B cell (primary cell): ENCODE measurements around the gene IDNK. TPM values are rescaled to one million over a fixed set of nuclear protein-coding genes. Genes with fewer than 3 reads are reported as not detected.

Source experiments
- ATAC-seq: fragments of 200-7000 bp; cut with Tn5 transposase; one replicate; pipeline ENCODE4 v1.10.0; 2021; ENCODE audit warnings: low read depth, mild to moderate bottlenecking, moderate number of reproducible peaks, moderate library complexity
- CTCF ChIA-PET: fragments of 350-600 bp; sonication (Branson Sonifier 250); formaldehyde crosslinking; loops from one replicate; lab custom pipeline; 2021; ENCODE audit warnings: antibody characterized with exemption, inconsistent platforms; lab: Charles Lee
- POLR2A ChIA-PET: fragments of 350-600 bp; sonication (Branson Sonifier 250); formaldehyde crosslinking; loops from one replicate; lab custom pipeline; 2021; ENCODE audit warnings: antibody characterized with exemption; lab: Charles Lee
- DNase-seq: peaks from one replicate; pipeline ENCODE4 v3.0.0; 2013
- H2AFZ ChIP-seq: 2 replicates; pipeline ENCODE4 v1.6.1; 2012; ENCODE audit warnings: mild to moderate bottlenecking, low read depth, low read length; ENCODE audit not compliant: insufficient read depth, poor library complexity, severe bottlenecking
- H3K27ac ChIP-seq, 2 donors: 1 replicate in 1 of 2; 2 replicates in 1 of 2; pipeline ENCODE4 v1.5.1; 2012 to 2013; ENCODE audit warnings: low read length in 2 of 2, mild to moderate bottlenecking in 2 of 2, moderate library complexity in 1 of 2
- H3K27me3 ChIP-seq, 4 experiments: fragments of 200-600 bp in 1 of 4; sonication (generic) in 1 of 4; replicated peaks in 1 of 4; 1 replicate in 2 of 4; 2 replicates in 2 of 4; pipeline versions ENCODE4 v1.6.1 to v1.7.0; 2013 to 2016; ENCODE audit warnings: low read length in 3 of 4, mild to moderate bottlenecking in 2 of 4, mixed read lengths in 1 of 4, moderate library complexity in 1 of 4; ENCODE audit not compliant: insufficient read depth in 4 of 4, control insufficient read depth in 3 of 4; ENCODE audit errors: control extremely low read depth in 1 of 4
- H3K36me3 ChIP-seq, 2 experiments: replicated peaks in 1 of 2; 1 replicate in 1 of 2; 2 replicates in 1 of 2; pipeline versions ENCODE4 v1.6.1 to v1.7.1; 2013; ENCODE audit warnings: low read length in 1 of 2; ENCODE audit not compliant: insufficient read depth in 2 of 2, control insufficient read depth in 1 of 2; ENCODE audit errors: control extremely low read depth in 1 of 2, extremely low read depth in 1 of 2
- H3K4me1 ChIP-seq, 2 donors: fragments of 200-600 bp in 1 of 2; sonication (generic) in 1 of 2; 1 replicate in 1 of 2; 2 replicates in 1 of 2; pipeline versions ENCODE4 v1.5.1 to v1.6.1; 2013 to 2017; ENCODE audit warnings: low read length in 2 of 2; ENCODE audit not compliant: control insufficient read depth in 2 of 2, insufficient read depth in 2 of 2
- H3K4me2 ChIP-seq: replicated peaks from 2 replicates; pipeline ENCODE3; 2012; ENCODE audit warnings: mild to moderate bottlenecking, low read depth, low read length; ENCODE audit not compliant: poor library complexity, severe bottlenecking
- H3K4me3 ChIP-seq, 5 experiments: fragments of 200-600 bp in 1 of 5; sonication (generic) in 1 of 5; 1 replicate in 3 of 5; 2 replicates in 2 of 5; pipeline versions ENCODE4 v1.5.1 to v1.7.0; 2011 to 2016; ENCODE audit warnings: low read length in 4 of 5, mild to moderate bottlenecking in 4 of 5, low read depth in 2 of 5, control low read depth in 1 of 5, moderate library complexity in 1 of 5; ENCODE audit not compliant: insufficient read depth in 1 of 5; ENCODE audit errors: control extremely low read depth in 1 of 5, extremely low read depth in 1 of 5
- H3K79me2 ChIP-seq: fragments of 200-600 bp; sonication (generic); one replicate; pipeline ENCODE4 v1.6.0; 2016; ENCODE audit warnings: low read length; ENCODE audit not compliant: control insufficient read depth, insufficient read depth
- H3K9ac ChIP-seq: fragments of 200-600 bp; sonication (generic); 2 replicates; pipeline ENCODE4 v1.6.1; 2017; ENCODE audit warnings: mild to moderate bottlenecking, low read length, moderate library complexity
- H3K9me3 ChIP-seq, 3 donors: one replicate each; pipeline versions ENCODE4 v1.6.1 to v1.7.1; 2013; ENCODE audit warnings: low read length in 2 of 3; ENCODE audit not compliant: control insufficient read depth in 2 of 3, insufficient read depth in 1 of 3; ENCODE audit errors: control extremely low read depth in 1 of 3
- H4K20me1 ChIP-seq: 2 replicates; pipeline ENCODE4 v1.6.0; 2012; ENCODE audit warnings: mild to moderate bottlenecking, low read length; ENCODE audit not compliant: insufficient read depth, control insufficient read depth, poor library complexity, severe bottlenecking
- H3K27ac Mint-ChIP-seq: one replicate; pipeline ENCODE4 v1.8.0; 2021; ENCODE audit warnings: mixed read lengths
- H3K27me3 Mint-ChIP-seq: one replicate; pipeline ENCODE4 v1.8.0; 2021; ENCODE audit warnings: mixed read lengths
- H3K4me1 Mint-ChIP-seq: one replicate; pipeline ENCODE4 v1.8.0; 2021; ENCODE audit warnings: mixed read lengths
- H3K4me3 Mint-ChIP-seq: one replicate; pipeline ENCODE4 v1.8.0; 2021; ENCODE audit warnings: mixed read lengths
- H3K9me3 Mint-ChIP-seq: one replicate; pipeline ENCODE4 v1.8.0; 2022; ENCODE audit warnings: mixed read lengths; ENCODE audit not compliant: insufficient read depth
- CTCF ChIP-seq: fragments of 200-600 bp; IDR thresholded peaks from one replicate; pipeline ENCODE4 v1.8.0; 2022; ENCODE audit warnings: antibody characterized with exemption, mild to moderate bottlenecking
- EZH2 ChIP-seq: IDR thresholded peaks from 2 replicates; pipeline ENCODE4 v1.6.1; 2012; ENCODE audit warnings: borderline replicate concordance, low read depth, mild to moderate bottlenecking, moderate library complexity, low read length; ENCODE audit not compliant: insufficient read depth, poor library complexity, severe bottlenecking
- WGBS: methylation state at CpG from one replicate; pipeline ENCODE4 v1.1.5; 2013; ENCODE audit warnings: missing lambda C conversion rate; ENCODE audit not compliant: insufficient coverage; 5-methylcytosine and 5-hydroxymethylcytosine counted together
- intact Hi-C: fragments of 100-400 bp; cut with micrococcal nuclease; formaldehyde crosslinking; loops from one replicate; pipeline ENCODE4 v1.10.0; 2022
- polyA plus RNA-seq: library from polyadenylated mRNA; depleted of rRNA; stranded (reverse); fragments of >200 nt; gene quantifications from 2 replicates; pipeline ENCODE4 v1.2.3, GENCODE V29; 2012
- small RNA-seq: library from RNA; depleted of rRNA; stranded (forward); fragments of <200 nt; gene quantifications from one replicate; pipeline ENCODE3, GENCODE V24; 2012; ENCODE audit warnings: low replicate concordance, low read depth; ENCODE audit not compliant: insufficient read length
- total RNA-seq, 2 donors: library from RNA; stranded (reverse); fragments of 120-200 nt in 1 of 2; gene quantifications; 1 replicate in 1 of 2; 2 replicates in 1 of 2; pipeline versions ENCODE4 v1.2.3 to v1.2.4, GENCODE V29; 2013 to 2022

The IDNK gene
- total and polyA plus RNA-seq, 2 donors (not counting 1 experiment from before 2014, with no cell fraction given) = 9.3 to 11.6 TPM

DNA sequence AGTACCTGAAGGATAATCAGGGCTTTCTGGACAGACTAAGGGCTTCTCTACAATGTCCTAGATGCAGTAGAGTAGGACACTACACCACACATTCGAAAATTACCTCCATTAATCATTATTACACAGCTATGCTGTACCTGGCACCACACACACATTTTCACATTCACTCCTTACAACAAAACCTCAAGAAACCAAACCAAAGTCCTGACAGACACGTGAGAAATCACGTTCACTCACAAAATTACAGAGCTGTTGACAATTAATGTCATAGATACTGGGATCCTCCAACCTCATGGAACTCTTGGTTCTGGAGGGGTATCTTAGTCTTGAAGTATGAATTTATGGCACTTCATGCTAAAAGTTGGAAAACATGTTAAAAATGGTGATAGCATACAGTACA lies 68.5 kb downstream of the IDNK start:
- H3K27me3 Mint-ChIP-seq = no peaks in the 10 kb centered on the region
- no peaks in the 10 kb centered on the region for H3K9me3 Mint-ChIP-seq
- Histone ChIP-seq H2AFZ (no peak overlapping the region), H4K20me1 (peaks cover 93% of the 10 kb centered on the region), H3K9me3 (no peaks in the 10 kb centered on the region), H3K27ac (no peak overlapping the region), H3K79me2 (peaks cover 100% of the 10 kb centered on the region), H3K4me2 (no peak overlapping the region), H3K9ac (no peak overlapping the region), H3K27me3 (no peaks in the 10 kb centered on the region), H3K4me3 (no peak overlapping the region), H3K36me3 (no peaks in the 10 kb centered on the region), H3K4me1 (peaks cover 19 to 45% of the 10 kb centered on the region in 2 donors)
- 100% methylated on average over 1 of the region's 3 CpGs for WGBS
- no peak for ATAC-seq
- H3K27ac Mint-ChIP-seq = no peak overlapping the region
- intact Hi-C loops = loop anchor here (5.0 kb wide), 1 partner anchor 34 kb away; no protein-coding TSS in a partner anchor
- no peak for DNase-seq
- ChIA-PET POLR2A (no interaction called here), CTCF (no interaction called here)
- TF ChIP-seq CTCF (no peak), EZH2 (no peak)
- H3K4me1 Mint-ChIP-seq = peaks cover 78% of the 10 kb centered on the region
- no peak overlapping the region for H3K4me3 Mint-ChIP-seq

Small RNA genes lying within 50 kb of the gene (small RNA-seq; reads per million reads assigned to genes)
- gene RNU4-15P = not detected

Other genes with a start within 250 kb of the IDNK start
- gene FRMD3, start 84.7 kb upstream of the IDNK start, total RNA-seq = 0.49 and 1.5 TPM in 2 replicates
- 0.37 and 0.85 TPM in 2 replicates for gene FRMD3, start 84.7 kb upstream of the IDNK start, polyA plus RNA-seq
- gene UBQLN1, start 84.8 kb downstream of the IDNK start, total RNA-seq = 101 and 108 TPM in 2 replicates
- gene UBQLN1, start 84.8 kb downstream of the IDNK start, polyA plus RNA-seq = 49.8 and 81.6 TPM in 2 replicates
- gene GKAP1, start 194.6 kb downstream of the IDNK start, total RNA-seq = 21.6 and 23.1 TPM in 2 replicates
- gene GKAP1, start 194.6 kb downstream of the IDNK start, polyA plus RNA-seq = 2.7 and 5.8 TPM in 2 replicates